Gastroesophageal sphincter (tissue), 3 donors: ENCODE data around the gene GATAD2A.

Experiments
- CTCF ChIP-seq, 4 experiments: fragments of 200-600 bp in 2 of 4; fragments of 450-650 bp in 2 of 4; sonication (generic) in 1 of 4; IDR thresholded peaks; one replicate each; pipeline ENCODE4 v1.5.1; 2017 to 2019; ENCODE audit warnings: antibody characterized with exemption in 4 of 4, mild to moderate bottlenecking in 2 of 4, moderate library complexity in 2 of 4
- POLR2A ChIP-seq, 2 donors: fragments of 450-650 bp; IDR thresholded peaks; one replicate each; pipeline ENCODE4 v1.6.1; 2017; ENCODE audit warnings: antibody characterized with exemption in 2 of 2, mild to moderate bottlenecking in 2 of 2, moderate library complexity in 1 of 2

GRCh38 chr19:19549804-19550464, 144.5 kb downstream of the GATAD2A start:
- TF ChIP-seq CTCF (IDR thresholded peaks at IDR 0.05) (no peak), POLR2A (IDR thresholded peaks at IDR 0.05) (no peak)
